Measurements from ENCODE around the gene SLC44A5. TPM values are rescaled to one million over a fixed set of nuclear protein-coding genes. Genes with fewer than 3 reads are reported as not detected.
A peak's percentile ranks its signal among the peaks of the same experiment; 100 is the strongest.

The SLC44A5 gene
- total RNA-seq, 1 donor from 2014 or later = 15.4 TPM

- no peaks in the 10 kb centered on the region for H3K36me3 Mint-ChIP-seq (ENCODE audit: unreplicated experiment)
- no peak for TF ChIP-seq CTCF (IDR thresholded peaks at IDR 0.05; ENCODE audit: partially characterized antibody, unreplicated experiment)
- H3K27ac Mint-ChIP-seq (ENCODE audit: unreplicated experiment) = no peak overlapping the region
- H3K4me1 Mint-ChIP-seq (ENCODE audit: low read depth, unreplicated experiment) = no peaks in the 10 kb centered on the region
- no peak overlapping the region for H3K4me3 Mint-ChIP-seq (ENCODE audit: unreplicated experiment)
- H3K9me3 Mint-ChIP-seq (ENCODE audit: unreplicated experiment) = no peaks in the 10 kb centered on the region
- no peaks in the 10 kb centered on the region for H3K27me3 Mint-ChIP-seq (ENCODE audit: unreplicated experiment)
- DNase-seq = no peak
These were observed 396.9 kb downstream of the SLC44A5 start for GRCh38 chr1:75214017-75214416.

GRCh38 chr1:75211648-75212047 lies 399.3 kb downstream of the SLC44A5 start:
- H3K4me1 Mint-ChIP-seq (ENCODE audit: low read depth, unreplicated experiment) = no peaks in the 10 kb centered on the region

GRCh38 chr1:75208862-75209261 lies 402.1 kb downstream of the SLC44A5 start:
- Mint-ChIP-seq H3K4me3 (ENCODE audit: unreplicated experiment) (no peak overlapping the region), H3K27me3 (ENCODE audit: unreplicated experiment) (no peaks in the 10 kb centered on the region), H3K27ac (ENCODE audit: unreplicated experiment) (no peak overlapping the region), H3K9me3 (ENCODE audit: unreplicated experiment) (no peaks in the 10 kb centered on the region), H3K36me3 (ENCODE audit: unreplicated experiment) (no peaks in the 10 kb centered on the region), H3K4me1 (ENCODE audit: low read depth, unreplicated experiment) (no peaks in the 10 kb centered on the region)
- no peak for TF ChIP-seq CTCF (IDR thresholded peaks at IDR 0.05; ENCODE audit: partially characterized antibody, unreplicated experiment)
- no peak for DNase-seq

More at GRCh38 chr1:75211648-75212047, 399.3 kb downstream of the SLC44A5 start:
- DNase-seq = no peak
- no peaks in the 10 kb centered on the region for H3K9me3 Mint-ChIP-seq (ENCODE audit: unreplicated experiment)
- no peak overlapping the region for H3K4me3 Mint-ChIP-seq (ENCODE audit: unreplicated experiment)
- TF ChIP-seq CTCF (IDR thresholded peaks at IDR 0.05; ENCODE audit: partially characterized antibody, unreplicated experiment) = no peak
- H3K27me3 Mint-ChIP-seq (ENCODE audit: unreplicated experiment) = no peaks in the 10 kb centered on the region
- H3K36me3 Mint-ChIP-seq (ENCODE audit: unreplicated experiment) = no peaks in the 10 kb centered on the region
- H3K27ac Mint-ChIP-seq (ENCODE audit: unreplicated experiment) = no peak overlapping the region

GRCh38 chr1:75203415-75204277 lies 407.3 kb downstream of the SLC44A5 start:
- TF ChIP-seq CTCF (IDR thresholded peaks at IDR 0.05; ENCODE audit: partially characterized antibody, unreplicated experiment) = peak; percentile 73
- Mint-ChIP-seq H3K4me3 (ENCODE audit: unreplicated experiment) (no peak overlapping the region), H3K27ac (ENCODE audit: unreplicated experiment) (no peak overlapping the region), H3K36me3 (ENCODE audit: unreplicated experiment) (no peaks in the 10 kb centered on the region), H3K4me1 (ENCODE audit: low read depth, unreplicated experiment) (no peaks in the 10 kb centered on the region), H3K27me3 (ENCODE audit: unreplicated experiment) (no peaks in the 10 kb centered on the region), H3K9me3 (ENCODE audit: unreplicated experiment) (no peaks in the 10 kb centered on the region)
- DNase-seq = no peak

- Mint-ChIP-seq H3K27me3 (ENCODE audit: unreplicated experiment) (no peaks in the 10 kb centered on the region), H3K9me3 (ENCODE audit: unreplicated experiment) (no peaks in the 10 kb centered on the region), H3K27ac (ENCODE audit: unreplicated experiment) (no peak overlapping the region), H3K4me3 (ENCODE audit: unreplicated experiment) (no peak overlapping the region), H3K4me1 (ENCODE audit: low read depth, unreplicated experiment) (no peaks in the 10 kb centered on the region), H3K36me3 (ENCODE audit: unreplicated experiment) (no peaks in the 10 kb centered on the region)
- no peak for DNase-seq
- no peak for TF ChIP-seq CTCF (IDR thresholded peaks at IDR 0.05; ENCODE audit: partially characterized antibody, unreplicated experiment)
These were observed 408.2 kb downstream of the SLC44A5 start for GRCh38 chr1:75202751-75203150.

All from glutamatergic neuron (in vitro differentiated cells).